HG02588 (cell line): ENCODE data around the gene SCUBE2.

Source experiments
- ATAC-seq: cut with Tn5 transposase; IDR thresholded peaks from one replicate; pipeline ENCODE4 v1.9.1; 2021; ENCODE audit warnings: mild to moderate bottlenecking, moderate library complexity; ENCODE audit not compliant: unreplicated experiment

The SCUBE2 gene

DNA sequence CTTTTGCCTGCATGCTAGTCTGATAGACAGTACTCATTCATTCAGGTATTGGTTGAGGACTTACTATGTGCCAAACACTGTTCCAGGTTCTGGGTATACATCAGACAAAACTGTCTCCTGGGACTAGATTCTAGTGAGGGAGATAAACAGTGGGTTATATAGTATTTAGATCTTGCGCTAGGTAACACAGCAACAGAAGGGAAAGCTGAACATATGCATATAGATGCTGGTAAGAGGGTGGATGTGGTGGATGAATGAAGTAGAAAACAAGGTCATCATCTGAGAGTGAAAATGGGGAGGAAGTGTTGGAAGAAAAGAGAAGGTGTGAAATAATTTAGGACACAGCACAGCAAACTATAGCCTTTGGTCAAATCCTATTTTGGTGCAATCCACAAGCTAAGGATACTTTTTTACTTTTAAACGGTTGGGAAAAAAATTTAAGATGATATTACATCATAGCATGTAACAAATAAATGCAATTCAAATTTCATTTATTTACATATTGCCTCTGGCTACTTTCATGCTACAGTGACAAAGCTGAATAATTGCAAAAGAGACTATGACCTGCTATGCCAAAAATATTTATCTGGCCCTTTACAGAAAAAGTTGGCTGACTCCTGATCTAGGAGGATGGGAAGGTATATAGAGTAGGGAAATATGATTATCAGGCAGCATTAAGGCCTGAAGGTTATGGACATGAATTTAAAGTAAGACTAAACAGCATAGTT, 120.0 kb downstream of the SCUBE2 start:
- ATAC-seq, result no peak
